ENCODE measurements around the gene VAC14.

DNA sequence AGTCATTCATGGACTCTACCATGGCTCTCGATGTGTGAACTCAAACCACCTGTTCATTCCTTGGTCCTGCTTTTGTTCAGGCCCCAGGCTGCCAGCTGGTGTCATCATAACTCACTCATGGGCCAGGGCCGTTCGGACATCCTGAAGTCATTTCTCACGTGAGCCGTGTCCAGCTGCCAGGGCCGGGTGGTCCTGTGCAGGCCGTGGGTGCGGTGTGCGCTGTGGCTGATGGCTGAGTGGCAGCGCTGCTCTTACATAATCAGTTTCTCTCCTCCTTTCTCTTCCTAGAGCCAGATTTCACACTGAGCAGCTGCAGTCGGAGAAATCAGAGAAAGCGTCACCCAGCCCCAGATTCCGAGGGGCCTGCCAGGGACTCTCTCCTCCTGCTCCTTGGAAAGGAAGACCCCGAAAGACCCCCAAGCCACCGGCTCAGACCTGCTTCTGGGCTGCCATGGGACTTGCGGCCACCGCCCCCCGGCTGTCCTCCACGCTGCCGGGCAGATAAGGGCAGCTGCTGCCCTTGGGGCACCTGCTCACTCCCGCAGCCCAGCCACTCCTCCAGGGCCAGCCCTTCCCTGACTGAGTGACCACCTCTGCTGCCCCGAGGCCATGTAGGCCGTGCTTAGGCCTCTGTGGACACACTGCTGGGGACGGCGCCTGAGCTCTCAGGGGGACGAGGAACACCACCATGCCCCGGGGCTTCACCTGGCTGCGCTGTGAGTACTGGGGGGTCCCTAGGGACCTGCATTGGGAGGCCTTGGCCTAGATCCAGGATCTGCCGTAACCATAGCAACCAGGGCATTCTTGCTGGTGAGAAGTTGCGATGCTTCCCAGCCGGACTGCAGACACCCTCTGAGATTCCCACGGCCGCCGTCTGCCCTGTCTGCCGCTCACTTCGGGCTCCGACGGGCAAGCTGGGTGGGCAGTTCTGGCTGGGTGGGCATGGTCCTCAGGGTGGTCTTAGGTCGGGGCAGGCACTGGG is 154.4 kb downstream of the VAC14 start, which contains the start of gene IL34:
- TF ChIP-seq HDAC2 (IDR thresholded peaks at IDR 0.05; ENCODE audit: borderline replicate concordance in 1 of 2, low read depth in 2 of 2, low read length in 2 of 2) (no peak), CEBPB (IDR thresholded peaks at IDR 0.05; ENCODE audit: low read depth, low read length) (no peak), EZH2 (IDR thresholded peaks at IDR 0.05; ENCODE audit: low read depth, low read length, severe bottlenecking) (no peak), POLR2AphosphoS5 (IDR thresholded peaks at IDR 0.05; ENCODE audit: low read depth, low read length) (no peak), CREB1 (IDR thresholded peaks at IDR 0.05) (no peak), CBX5 (IDR thresholded peaks at IDR 0.05; ENCODE audit: low read depth, low read length) (no peak), TBP (IDR thresholded peaks at IDR 0.05; ENCODE audit: low read depth, low read length) (no peak), POLR2A (IDR thresholded peaks at IDR 0.05; ENCODE audit: control extremely low read depth in 1 of 2, low read depth in 2 of 2, low read length in 2 of 2) (no peak)
- TF ChIP-seq, protein P1, sequence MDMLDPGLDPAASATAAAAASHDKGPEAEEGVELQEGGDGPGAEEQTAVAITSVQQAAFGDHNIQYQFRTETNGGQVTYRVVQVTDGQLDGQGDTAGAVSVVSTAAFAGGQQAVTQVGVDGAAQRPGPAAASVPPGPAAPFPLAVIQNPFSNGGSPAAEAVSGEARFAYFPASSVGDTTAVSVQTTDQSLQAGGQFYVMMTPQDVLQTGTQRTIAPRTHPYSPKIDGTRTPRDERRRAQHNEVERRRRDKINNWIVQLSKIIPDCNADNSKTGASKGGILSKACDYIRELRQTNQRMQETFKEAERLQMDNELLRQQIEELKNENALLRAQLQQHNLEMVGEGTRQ (IDR thresholded peaks at IDR 0.05; ENCODE audit: low read length) = no peak
- TF ChIP-seq, protein P2, sequence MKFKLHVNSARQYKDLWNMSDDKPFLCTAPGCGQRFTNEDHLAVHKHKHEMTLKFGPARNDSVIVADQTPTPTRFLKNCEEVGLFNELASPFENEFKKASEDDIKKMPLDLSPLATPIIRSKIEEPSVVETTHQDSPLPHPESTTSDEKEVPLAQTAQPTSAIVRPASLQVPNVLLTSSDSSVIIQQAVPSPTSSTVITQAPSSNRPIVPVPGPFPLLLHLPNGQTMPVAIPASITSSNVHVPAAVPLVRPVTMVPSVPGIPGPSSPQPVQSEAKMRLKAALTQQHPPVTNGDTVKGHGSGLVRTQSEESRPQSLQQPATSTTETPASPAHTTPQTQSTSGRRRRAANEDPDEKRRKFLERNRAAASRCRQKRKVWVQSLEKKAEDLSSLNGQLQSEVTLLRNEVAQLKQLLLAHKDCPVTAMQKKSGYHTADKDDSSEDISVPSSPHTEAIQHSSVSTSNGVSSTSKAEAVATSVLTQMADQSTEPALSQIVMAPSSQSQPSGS (IDR thresholded peaks at IDR 0.05; ENCODE audit: low read length) = no peak
- TF ChIP-seq, protein P3, sequence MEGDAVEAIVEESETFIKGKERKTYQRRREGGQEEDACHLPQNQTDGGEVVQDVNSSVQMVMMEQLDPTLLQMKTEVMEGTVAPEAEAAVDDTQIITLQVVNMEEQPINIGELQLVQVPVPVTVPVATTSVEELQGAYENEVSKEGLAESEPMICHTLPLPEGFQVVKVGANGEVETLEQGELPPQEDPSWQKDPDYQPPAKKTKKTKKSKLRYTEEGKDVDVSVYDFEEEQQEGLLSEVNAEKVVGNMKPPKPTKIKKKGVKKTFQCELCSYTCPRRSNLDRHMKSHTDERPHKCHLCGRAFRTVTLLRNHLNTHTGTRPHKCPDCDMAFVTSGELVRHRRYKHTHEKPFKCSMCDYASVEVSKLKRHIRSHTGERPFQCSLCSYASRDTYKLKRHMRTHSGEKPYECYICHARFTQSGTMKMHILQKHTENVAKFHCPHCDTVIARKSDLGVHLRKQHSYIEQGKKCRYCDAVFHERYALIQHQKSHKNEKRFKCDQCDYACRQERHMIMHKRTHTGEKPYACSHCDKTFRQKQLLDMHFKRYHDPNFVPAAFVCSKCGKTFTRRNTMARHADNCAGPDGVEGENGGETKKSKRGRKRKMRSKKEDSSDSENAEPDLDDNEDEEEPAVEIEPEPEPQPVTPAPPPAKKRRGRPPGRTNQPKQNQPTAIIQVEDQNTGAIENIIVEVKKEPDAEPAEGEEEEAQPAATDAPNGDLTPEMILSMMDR (IDR thresholded peaks at IDR 0.05; ENCODE audit: control extremely low read depth in 1 of 3, insufficient read depth in 1 of 3, low read depth in 1 of 3, low read length in 3 of 3) = no peak
- TF ChIP-seq, protein P4, sequence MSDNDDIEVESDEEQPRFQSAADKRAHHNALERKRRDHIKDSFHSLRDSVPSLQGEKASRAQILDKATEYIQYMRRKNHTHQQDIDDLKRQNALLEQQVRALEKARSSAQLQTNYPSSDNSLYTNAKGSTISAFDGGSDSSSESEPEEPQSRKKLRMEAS (IDR thresholded peaks at IDR 0.05) = no peak
